Activated CD4-positive, alpha-beta T cell treated with anti-CD3 and anti-CD28 coated beads, Interleukin-2, amount 50 U/mL, for 4 hours (primary cell): Measurements from ENCODE around the gene LIN52.

Source experiments
- DNase-seq, 2 experiments: peaks; one replicate each; pipeline ENCODE4 v3.0.0-alpha.2; 2020

The LIN52 gene

GRCh38 chr14:74195623-74196022 lies 110.9 kb downstream of the LIN52 start:
- no peak for DNase-seq

- DNase-seq = no peak
Observed at GRCh38 chr14:74198441-74199234, 113.9 kb downstream of the LIN52 start.

- DNase-seq = no peak
Observed at GRCh38 chr14:74202113-74202512, 117.4 kb downstream of the LIN52 start.

- DNase-seq = no peak
Observed at GRCh38 chr14:74203639-74204038, 118.9 kb downstream of the LIN52 start.

GRCh38 chr14:74204491-74204890 lies 119.7 kb downstream of the LIN52 start:
- no peak for DNase-seq

DNA sequence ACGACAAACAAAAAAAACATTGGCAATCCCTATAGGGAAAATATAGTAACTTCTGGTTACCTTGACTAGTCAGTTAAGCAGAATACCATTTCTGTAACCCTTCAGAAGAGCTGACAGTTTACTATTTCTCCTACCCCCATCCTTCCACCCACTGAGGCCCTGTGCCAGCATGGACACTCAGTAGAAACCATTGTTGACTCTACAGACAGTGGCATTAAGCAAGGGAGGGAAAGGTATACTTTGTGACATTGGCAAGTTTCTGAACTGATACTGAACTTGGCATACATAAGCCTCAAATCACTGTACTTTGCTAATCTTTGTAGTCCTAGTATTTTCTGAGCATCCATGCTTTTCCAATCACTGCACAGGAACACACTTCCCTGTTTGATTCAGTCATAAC lies 121.1 kb downstream of the LIN52 start:
- DNase-seq = no peak

GRCh38 chr14:74207943-74208342 lies 123.2 kb downstream of the LIN52 start:
- DNase-seq = no peak

- no peak for DNase-seq
Observed at GRCh38 chr14:74208642-74209041, 123.9 kb downstream of the LIN52 start.

- no peak for DNase-seq
Observed at GRCh38 chr14:74211945-74212580, 127.3 kb downstream of the LIN52 start.

DNA sequence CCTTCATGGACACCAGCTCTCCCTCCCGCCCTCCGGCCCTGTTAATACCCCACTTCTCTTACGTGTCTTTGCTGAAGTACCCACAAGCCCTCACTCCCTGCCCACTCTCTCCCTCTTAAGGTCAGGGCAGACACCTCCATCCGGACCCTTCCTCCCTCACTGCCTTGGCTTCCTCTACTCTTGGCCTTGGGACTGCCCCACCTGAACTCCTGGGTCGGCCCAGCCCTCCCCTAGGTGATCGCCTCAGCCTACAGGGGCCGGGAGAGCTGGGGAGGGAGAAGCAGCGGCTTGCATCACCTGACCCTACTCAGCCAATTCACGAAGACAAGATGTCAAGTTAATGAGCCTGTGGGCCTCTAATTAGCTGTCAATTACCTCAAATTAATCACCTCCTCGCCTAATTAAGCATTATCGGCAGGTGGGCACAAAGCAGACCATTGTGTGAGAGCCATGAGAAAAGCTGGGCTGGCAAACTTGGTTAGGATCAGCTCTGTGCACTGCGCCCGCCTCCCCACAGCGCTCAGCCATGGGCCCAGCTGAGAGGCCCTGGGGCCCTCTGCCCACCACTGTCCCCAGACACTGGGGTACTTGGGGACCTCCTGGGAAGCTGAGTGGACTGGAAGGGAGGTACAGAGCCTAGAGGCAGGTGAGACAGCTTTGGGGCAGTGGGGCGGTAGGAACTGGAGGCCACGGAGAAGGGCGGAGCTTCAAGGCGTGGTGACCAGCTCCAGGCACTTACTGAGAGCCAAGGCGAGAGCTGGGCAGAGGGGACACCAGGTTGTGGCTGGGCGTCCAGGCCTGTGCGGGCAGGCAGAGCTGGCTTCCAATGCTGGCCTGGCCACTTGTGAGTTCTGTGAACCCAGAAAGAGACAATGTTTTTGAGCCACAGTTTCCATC lies 129.4 kb downstream of the LIN52 start:
- no peak for DNase-seq

- no peak for DNase-seq
Observed at GRCh38 chr14:74216671-74217070, 131.9 kb downstream of the LIN52 start.

DNA sequence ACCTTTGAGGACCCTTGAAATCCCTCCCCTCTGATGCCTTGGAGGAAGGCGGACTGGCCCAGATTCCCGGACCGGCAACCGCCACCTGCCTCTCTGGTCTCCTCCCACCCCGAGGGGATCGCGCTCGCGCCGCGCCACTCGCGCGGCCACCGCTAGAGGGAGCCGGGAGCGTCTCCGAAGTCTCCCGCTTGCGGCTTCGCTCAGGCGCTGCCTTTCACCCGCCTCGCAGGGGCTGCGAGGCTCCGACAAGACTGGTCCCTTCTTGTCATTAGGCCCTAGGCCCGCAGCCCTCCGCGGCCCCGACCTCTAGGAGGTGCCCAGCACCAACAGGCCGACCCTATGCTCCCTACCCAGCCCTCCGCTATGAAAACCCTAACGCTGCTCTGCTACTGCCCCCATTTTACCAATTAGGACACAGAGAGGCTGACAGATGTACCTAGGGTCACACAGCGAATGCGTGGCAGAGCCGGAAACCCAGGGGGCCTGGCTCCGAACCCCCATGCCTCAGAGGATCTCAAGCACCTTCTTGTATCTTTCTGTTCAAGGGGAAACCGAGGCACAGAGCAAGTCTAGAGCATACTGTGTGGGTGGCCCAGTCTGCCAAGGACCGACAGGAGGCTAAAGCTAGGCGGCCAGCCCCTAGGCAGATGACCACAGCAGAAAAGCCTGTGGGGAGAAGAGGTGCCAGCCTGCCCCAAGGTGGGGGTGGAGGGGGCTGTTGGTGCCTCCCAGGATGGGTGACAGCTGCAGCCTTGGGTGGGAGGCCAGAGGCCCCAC lies 133.1 kb downstream of the LIN52 start:
- peak; percentile 65 to 72 for DNase-seq

DNA sequence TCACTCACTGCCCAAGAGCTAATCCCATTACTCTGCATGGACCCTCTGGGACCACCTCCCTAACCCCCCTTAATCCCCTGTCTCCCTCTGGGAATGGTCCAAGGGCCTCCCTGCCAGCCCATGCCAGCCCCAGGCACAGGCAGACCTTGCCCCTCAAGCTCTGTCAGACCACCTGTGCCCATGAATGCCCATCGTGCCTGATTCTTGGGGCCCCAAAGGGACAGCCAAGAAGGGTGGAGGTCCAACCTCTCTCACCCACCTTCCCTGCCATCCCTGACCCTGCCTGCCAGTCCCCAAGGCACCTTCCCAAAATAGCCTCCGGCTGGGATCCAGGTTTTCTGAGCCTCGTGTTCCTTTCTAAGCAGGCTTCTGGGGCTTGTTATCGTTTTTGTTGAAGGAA lies 133.7 kb downstream of the LIN52 start:
- DNase-seq = no peak

DNA sequence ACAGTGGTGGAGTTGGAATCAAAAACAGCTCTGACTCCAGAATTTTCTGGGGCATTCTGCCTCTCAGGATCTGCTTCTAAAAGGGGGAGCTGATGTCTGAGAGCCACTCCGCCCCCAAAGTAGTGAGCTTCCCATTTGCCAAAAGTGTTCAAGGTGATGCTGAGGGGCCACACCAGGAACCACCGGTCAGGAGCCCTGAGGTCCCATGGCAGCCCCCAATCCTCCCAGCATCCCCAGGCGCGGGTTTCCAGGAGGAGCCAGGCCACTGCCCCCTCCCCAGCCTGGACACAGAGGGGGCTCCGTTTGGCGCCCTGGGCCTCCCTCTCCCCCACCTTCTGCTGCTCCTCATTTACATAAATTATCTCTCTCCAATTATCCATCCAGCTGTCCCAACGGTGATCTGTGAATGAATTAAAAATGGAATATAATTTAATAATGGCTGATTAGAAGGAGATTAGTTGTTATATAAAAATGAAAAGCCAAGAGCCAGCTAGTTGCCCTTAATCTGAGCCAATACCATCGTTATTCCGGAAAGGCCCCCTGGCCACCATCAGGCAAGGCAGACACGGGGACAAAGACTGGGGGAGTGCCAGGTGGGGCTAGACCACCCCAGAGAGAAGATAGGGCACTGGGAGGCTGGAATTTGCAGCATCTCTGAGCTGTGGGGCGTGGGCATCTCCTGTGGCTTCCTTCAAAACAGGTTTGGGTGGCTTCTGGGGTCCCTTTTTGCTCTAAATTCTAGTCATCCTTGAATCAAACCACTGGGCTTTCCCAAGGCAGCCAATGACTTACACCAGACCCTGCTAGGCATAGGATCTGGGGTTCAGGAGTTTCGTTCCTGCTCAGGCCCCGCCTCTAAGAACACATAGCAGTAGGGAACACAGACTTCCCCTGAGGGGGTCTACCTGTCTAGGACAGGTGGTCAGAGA lies 134.8 kb downstream of the LIN52 start:
- no peak for DNase-seq

- no peak for DNase-seq
Observed at GRCh38 chr14:74220991-74221390, 136.2 kb downstream of the LIN52 start.

DNA sequence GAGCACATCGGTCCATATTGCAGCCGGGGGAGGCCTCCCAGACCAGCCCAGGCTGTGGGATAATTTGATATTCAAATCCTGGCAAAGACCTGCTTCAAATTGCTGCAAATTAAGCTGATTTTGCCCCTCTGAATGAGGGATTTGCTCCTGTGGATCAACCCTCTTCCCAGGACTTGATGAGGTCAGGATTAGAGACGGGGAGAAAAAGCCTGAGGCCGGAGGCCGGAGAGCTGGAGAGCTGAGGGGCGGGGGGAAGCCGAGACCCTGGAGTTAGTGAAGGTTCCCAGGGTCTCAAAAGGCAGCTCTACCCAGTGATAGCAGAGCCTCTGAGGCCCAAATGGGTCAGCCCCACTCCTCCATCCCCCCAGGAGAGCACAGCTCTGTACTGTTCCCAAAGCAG lies 137.0 kb downstream of the LIN52 start:
- no peak for DNase-seq

GRCh38 chr14:74223016-74223415 lies 138.3 kb downstream of the LIN52 start:
- no peak for DNase-seq

DNA sequence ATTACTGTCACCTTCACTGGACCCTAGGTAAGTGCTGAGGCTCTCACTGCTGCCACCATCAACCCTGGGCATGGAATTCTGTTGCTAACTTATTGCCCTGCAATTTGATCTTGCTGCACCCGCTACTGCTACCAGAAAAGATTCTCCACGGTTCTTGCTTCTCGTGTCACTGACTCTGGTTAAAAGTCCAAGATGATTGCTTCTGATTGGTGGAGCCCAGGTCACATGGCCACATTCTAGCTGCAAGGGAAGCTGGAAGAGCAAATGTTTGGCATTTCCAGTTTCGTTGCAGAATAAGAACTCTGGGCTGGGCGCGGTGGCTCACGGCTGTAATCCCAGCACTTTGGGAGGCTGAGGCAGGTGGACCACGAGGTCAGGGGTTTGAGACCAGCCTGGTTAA lies 147.0 kb downstream of the LIN52 start:
- no peak for DNase-seq

DNA sequence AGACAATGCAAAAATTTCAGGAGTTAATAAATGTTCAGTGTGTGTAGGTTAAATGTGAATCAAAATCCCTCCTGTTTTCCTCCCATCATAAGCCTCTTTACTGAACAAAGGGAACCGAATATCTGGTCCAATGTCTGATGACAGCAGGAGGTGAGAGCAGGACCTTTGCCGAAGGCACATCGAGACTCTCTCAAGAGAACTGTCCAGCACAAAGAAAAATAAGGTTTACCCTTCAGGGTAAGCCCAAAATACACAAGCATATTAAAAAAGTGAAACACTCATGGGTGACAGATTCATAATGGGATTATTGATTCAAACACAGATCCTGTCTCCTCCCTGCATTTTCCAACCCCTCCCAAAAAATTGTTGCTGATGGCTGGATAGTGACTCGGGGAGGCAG lies 150.3 kb downstream of the LIN52 start:
- no peak for DNase-seq

GRCh38 chr14:74237441-74237840 lies 152.7 kb downstream of the LIN52 start:
- no peak for DNase-seq

GRCh38 chr14:74238974-74239847 lies 154.5 kb downstream of the LIN52 start, which contains the start of gene VSX2:
Gene VSX2, plus strand, starts transcription at chr14:74239449. Its CDS starts 113 bp downstream, at chr14:74239562.
- no peak for DNase-seq
